BLaER1 treated with 17β-estradiol and CSF1 and Interleukin-3, amounts not matched to agents 10 nM and 100 nM (cell line): ENCODE measurements around the gene SCUBE3.
A peak's percentile ranks its signal among the peaks of the same experiment; 100 is the strongest.

Source experiments
- H3K27ac ChIP-seq, 11 experiments: shearing (Covaris generic); formaldehyde crosslinking; 2 replicates each; pipeline ENCODE4 v1.8.1; 2022
- H3K27me3 ChIP-seq, 11 experiments: shearing (Covaris generic); formaldehyde crosslinking; 2 replicates each; pipeline ENCODE4 v1.8.1; 2022
- H3K36me3 ChIP-seq, 11 experiments: shearing (Covaris generic); formaldehyde crosslinking; 2 replicates each; pipeline ENCODE4 v1.8.1; 2022
- H3K4me1 ChIP-seq, 10 experiments: shearing (Covaris generic); formaldehyde crosslinking; 2 replicates each; pipeline ENCODE4 v1.8.1; 2022
- H3K4me2 ChIP-seq, 11 experiments: shearing (Covaris generic); formaldehyde crosslinking; 2 replicates each; pipeline ENCODE4 v1.8.1; 2022
- H3K4me3 ChIP-seq, 10 experiments: shearing (Covaris generic); formaldehyde crosslinking; 2 replicates each; pipeline ENCODE4 v1.8.1; 2022
- H3K9ac ChIP-seq, 11 experiments: shearing (Covaris generic); formaldehyde crosslinking; 2 replicates each; pipeline ENCODE4 v1.8.1; 2022
- H3K9me3 ChIP-seq, 11 experiments: shearing (Covaris generic); formaldehyde crosslinking; replicated peaks in 1 of 11; 2 replicates each; pipeline ENCODE4 v1.8.1; 2022
- H4K20me1 ChIP-seq, 11 experiments: shearing (Covaris generic); formaldehyde crosslinking; 2 replicates each; pipeline ENCODE4 v1.8.1; 2022
- Cebpa-rat ChIP-seq, 11 experiments: shearing (Covaris generic); IDR thresholded peaks; 2 replicates each; pipeline ENCODE4 v1.8.1; 2022

SCUBE3 gene

DNA sequence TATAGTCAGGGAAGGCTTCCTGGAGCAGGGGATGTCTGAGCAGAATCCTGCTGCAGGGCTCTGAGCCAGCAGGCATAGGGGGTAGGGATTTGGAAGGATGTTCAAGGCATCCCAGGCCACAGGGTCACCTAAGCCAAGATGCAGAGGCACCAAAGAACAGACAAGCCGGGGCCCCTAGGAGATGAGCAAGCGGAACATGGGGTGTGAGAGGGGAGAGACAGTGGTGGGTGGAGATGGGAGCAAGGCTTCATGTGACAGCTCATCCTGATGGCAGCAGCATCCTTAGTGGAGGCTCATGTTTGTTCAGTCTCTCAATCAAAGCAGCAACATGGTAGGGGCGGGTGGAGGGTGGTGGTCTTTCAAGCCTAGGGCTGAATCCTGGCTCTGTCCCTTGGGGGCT is 42.9 kb upstream of the SCUBE3 start:
- Histone ChIP-seq H3K27me3 (no peaks in the 10 kb centered on the region), H3K36me3 (no peaks in the 10 kb centered on the region), H3K9ac (no peak overlapping the region), H3K4me2 (no peak overlapping the region), H3K4me3 (no peak overlapping the region), H4K20me1 (no peaks in the 10 kb centered on the region), H3K9me3 (peaks cover 0 to 13% (median 0%) of the 10 kb centered on the region in 11 experiments; a peak in 5 of 22 replicates), H3K27ac (no peak overlapping the region), H3K4me1 (peaks cover 9 to 22% (median 13%) of the 10 kb centered on the region in 10 experiments)
- no peak for TF ChIP-seq Cebpa-rat (IDR thresholded peaks at IDR 0.05)

DNA sequence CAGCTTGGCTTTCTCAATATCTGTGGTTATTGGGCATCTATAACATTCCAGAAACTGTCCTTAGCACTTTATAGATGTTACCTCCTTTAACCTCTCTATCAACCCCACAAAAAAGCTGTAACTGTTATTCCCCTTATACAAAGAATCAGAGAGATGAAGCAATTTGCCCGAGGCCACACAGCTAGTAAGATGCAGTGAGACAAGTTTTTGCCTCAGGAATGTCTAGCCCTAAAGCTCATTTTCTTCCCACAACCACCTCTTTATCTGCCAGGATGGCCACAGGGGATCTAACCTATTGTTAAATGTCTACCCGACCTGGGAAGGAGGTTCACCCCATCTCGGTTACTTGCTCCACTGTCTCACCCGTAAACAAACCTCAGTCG is 40.7 kb upstream of the SCUBE3 start:
- Histone ChIP-seq H3K9ac (peak overlapping the region in 2 of 11 experiments; percentile 56 to 60; a peak in 3 of 22 replicates), H3K36me3 (no peaks in the 10 kb centered on the region), H3K9me3 (peaks cover 0 to 13% (median 0%) of the 10 kb centered on the region in 11 experiments; a peak in 5 of 22 replicates), H3K4me2 (peak overlapping the region; percentile 45 to 89 (median 61); a peak in 21 of 22 replicates), H4K20me1 (no peaks in the 10 kb centered on the region), H3K4me3 (no peak overlapping the region), H3K27me3 (no peaks in the 10 kb centered on the region), H3K4me1 (peaks cover 9 to 22% (median 13%) of the 10 kb centered on the region in 10 experiments), H3K27ac (peak overlapping the region in 5 of 11 experiments; percentile 11 to 83 (median 76); a peak in 8 of 22 replicates)
- TF ChIP-seq Cebpa-rat (IDR thresholded peaks at IDR 0.05), result no peak

DNA sequence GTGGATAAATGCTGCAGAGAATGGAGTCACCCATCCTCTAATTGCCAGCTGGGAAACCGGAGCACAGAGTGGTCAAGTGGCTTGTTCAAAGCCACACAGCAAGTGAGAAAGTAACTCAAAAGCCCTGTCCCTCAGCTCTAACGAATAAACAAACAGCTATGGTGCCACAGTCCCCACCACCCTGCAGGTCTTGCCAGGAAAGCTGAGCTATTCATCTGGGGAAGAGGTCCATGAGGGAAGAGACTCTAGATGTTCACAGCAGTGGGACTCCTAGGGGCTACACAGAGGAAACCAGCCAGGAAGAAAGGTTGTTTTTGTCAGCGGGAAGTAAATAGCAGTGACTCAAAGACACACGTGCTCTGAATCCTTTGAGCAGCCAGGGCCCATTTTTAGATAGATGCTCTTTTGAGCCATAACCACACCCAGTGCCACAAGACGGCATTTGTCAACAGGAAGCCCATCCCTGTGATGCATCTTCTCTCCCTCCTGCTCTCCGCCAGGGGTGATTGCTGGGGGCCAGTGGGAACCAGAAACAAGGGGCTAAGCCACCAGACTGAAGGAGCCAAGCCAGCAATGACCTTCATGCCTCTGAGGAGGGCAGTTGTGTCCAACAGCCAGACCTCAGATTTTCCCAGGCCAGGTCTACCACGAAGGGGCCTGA is 40.2 kb upstream of the SCUBE3 start:
- H3K4me2 ChIP-seq, result peak overlapping the region; percentile 45 to 89 (median 61)
- H3K27ac ChIP-seq, result peak overlapping the region in 8 of 11 experiments; percentile 14 to 83 (median 53); a peak in 12 of 22 replicates
- H3K4me1 ChIP-seq, result peaks cover 9 to 22% (median 13%) of the 10 kb centered on the region in 10 experiments

DNA sequence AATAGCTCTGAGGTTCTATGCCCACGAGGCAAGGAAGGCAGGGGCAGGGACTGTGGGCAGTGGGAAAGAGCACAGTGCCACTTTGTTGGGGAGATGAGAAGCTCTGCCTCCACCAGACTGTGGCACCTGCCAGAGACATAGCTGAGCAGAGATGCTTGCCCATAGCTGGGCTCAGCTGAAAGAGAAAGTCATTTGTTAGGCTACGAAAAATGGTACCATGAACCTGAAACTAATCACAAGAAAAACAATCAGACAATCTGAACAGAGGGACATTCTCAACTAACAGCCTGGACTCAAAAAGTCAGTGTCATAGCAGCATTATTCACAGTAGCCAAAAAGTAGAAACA is 39.7 kb upstream of the SCUBE3 start:
- H3K27me3 ChIP-seq, result no peaks in the 10 kb centered on the region
- no peaks in the 10 kb centered on the region for H4K20me1 ChIP-seq
- peaks cover 0 to 10% (median 0%) of the 10 kb centered on the region in 11 experiments; a peak in 5 of 22 replicates for H3K9me3 ChIP-seq
- peak overlapping the region; percentile 45 to 89 (median 61) for H3K4me2 ChIP-seq
- H3K36me3 ChIP-seq, result no peaks in the 10 kb centered on the region
- H3K9ac ChIP-seq, result peak overlapping the region in 4 of 11 experiments; percentile 30 to 60 (median 48); a peak in 8 of 22 replicates
- peaks cover 12 to 22% (median 16%) of the 10 kb centered on the region in 10 experiments for H3K4me1 ChIP-seq
- H3K4me3 ChIP-seq, result no peak overlapping the region
- no peak for TF ChIP-seq Cebpa-rat (IDR thresholded peaks at IDR 0.05)
- H3K27ac ChIP-seq, result peak overlapping the region in 8 of 11 experiments; percentile 14 to 83 (median 53); a peak in 13 of 22 replicates

More for the DNA sequence above, 40.2 kb upstream of the SCUBE3 start:
- Histone ChIP-seq H3K4me3 (no peak overlapping the region), H3K9ac (peak overlapping the region in 4 of 11 experiments; percentile 30 to 60 (median 48); a peak in 9 of 22 replicates), H3K27me3 (no peaks in the 10 kb centered on the region), H4K20me1 (no peaks in the 10 kb centered on the region), H3K36me3 (no peaks in the 10 kb centered on the region), H3K9me3 (peaks cover 0 to 13% (median 0%) of the 10 kb centered on the region in 11 experiments; a peak in 5 of 22 replicates)
- TF ChIP-seq Cebpa-rat (IDR thresholded peaks at IDR 0.05), result no peak

DNA sequence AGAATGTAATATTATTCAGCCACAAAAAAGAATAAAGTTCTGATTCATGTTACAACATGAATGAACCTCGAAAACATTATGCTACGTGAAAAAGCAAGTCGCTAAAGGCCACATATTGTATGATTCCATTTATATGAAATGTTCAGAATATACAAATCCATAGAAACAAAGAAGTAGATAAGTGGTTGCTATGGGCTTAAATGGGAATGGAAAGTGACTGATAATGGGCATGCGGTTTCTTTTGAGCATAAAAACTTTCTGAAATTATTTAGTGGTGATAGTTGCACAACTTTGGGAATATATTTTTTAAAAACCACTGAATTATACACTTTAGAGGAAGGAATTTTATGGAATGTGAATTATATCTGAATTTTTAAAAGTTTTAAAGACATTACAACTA is 39.3 kb upstream of the SCUBE3 start:
- Histone ChIP-seq H3K9me3 (peaks cover 0 to 7% (median 0%) of the 10 kb centered on the region in 11 experiments; a peak in 5 of 22 replicates), H3K27me3 (no peaks in the 10 kb centered on the region), H3K27ac (peak overlapping the region in 4 of 11 experiments; percentile 58 to 83 (median 79); a peak in 6 of 22 replicates), H3K36me3 (no peaks in the 10 kb centered on the region), H4K20me1 (no peaks in the 10 kb centered on the region), H3K4me1 (peaks cover 12 to 22% (median 19%) of the 10 kb centered on the region in 10 experiments), H3K4me2 (peak overlapping the region in 2 of 11 experiments; percentile 63 to 72; a peak in 1 of 22 replicates), H3K4me3 (no peak overlapping the region), H3K9ac (no peak overlapping the region; a peak in 1 of 22 replicates)
- TF ChIP-seq Cebpa-rat (IDR thresholded peaks at IDR 0.05), result no peak

DNA sequence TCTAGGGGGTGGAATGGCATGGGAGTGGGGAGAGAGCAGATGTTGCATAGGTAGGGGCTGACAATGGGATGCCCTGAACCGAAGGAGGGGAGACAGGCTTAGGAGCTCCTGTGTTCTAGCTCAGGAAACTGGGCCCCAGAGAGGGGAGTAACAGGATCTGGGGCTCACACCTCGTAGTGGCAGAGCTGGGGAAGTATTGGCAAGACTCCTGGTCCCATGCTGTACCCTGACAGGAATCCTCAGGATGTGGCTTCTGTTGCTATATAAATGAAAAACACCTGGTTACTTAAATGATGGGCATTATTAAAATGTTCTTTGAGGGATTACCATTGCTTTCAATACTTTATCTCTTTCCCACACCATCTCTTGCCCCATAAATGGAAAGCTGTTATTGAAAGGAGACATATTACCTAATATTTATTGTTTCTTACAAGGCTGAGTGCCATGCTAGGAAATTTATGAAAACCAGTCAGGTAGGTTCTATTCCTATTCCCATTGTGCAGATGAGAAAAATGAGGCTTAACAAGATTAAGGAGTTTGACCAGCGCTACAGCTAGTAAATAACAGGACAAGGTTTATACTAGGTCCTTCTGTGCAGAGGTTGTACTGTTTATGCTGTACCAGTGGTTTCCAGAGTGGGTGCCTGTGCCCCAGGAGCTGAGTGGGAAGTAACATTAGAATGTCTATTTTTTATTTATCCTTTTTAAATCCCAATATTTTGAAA is 37.3 kb upstream of the SCUBE3 start:
- Histone ChIP-seq H4K20me1 (no peaks in the 10 kb centered on the region), H3K27me3 (no peaks in the 10 kb centered on the region), H3K9me3 (no peaks in the 10 kb centered on the region), H3K4me1 (peaks cover 12 to 23% (median 20%) of the 10 kb centered on the region in 10 experiments), H3K4me2 (no peak overlapping the region), H3K27ac (no peak overlapping the region), H3K4me3 (no peak overlapping the region), H3K36me3 (no peaks in the 10 kb centered on the region), H3K9ac (no peak overlapping the region)
- TF ChIP-seq Cebpa-rat (IDR thresholded peaks at IDR 0.05), result no peak

DNA sequence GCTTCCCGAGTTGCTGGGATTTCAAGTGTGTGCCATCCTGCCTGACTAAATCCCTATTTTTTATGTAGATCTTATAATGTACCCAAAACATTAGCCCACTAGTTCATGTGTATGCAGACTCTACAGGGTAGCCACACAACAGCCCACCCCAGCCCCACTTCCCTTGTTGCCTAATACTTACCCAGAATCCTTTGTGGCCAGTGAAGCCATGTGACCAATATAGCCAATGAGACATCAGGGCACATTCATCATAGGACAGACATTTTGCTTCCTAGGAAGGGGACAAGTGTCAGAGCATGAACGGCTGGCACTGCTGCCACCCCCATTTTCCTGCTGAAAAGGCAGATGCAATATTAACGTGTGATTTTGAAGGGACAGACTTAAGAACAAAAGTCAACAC is 36.6 kb upstream of the SCUBE3 start:
- Histone ChIP-seq H3K27me3 (no peaks in the 10 kb centered on the region), H3K27ac (no peak overlapping the region), H3K4me2 (no peak overlapping the region), H3K36me3 (no peaks in the 10 kb centered on the region), H3K9ac (no peak overlapping the region), H3K4me1 (peaks cover 12 to 23% (median 20%) of the 10 kb centered on the region in 10 experiments), H4K20me1 (no peaks in the 10 kb centered on the region), H3K4me3 (no peak overlapping the region), H3K9me3 (no peaks in the 10 kb centered on the region)
- no peak for TF ChIP-seq Cebpa-rat (IDR thresholded peaks at IDR 0.05)

DNA sequence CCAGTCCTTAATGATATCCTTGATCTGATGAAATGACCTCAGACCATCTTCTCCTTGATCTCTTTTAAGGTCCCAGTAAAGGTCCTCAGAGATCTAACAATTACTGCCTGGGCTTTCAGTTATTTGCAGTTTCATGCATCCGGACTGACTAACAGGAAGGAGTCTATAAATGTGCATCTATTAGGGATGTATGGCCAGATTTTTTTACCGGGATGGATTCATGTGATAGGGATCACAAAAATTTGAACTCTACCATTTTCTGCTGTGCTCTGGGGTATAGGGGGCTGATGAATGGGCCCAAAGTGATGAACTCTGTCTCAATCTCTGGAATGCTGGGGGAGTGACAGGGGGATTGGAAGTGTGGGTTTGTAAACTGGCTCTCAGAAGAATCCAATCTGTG is 36.2 kb upstream of the SCUBE3 start:
- no peaks in the 10 kb centered on the region for H3K9me3 ChIP-seq
- no peak overlapping the region for H3K4me3 ChIP-seq
- no peak overlapping the region for H3K9ac ChIP-seq
- H3K4me2 ChIP-seq, result no peak overlapping the region
- H4K20me1 ChIP-seq, result no peaks in the 10 kb centered on the region
- no peak overlapping the region for H3K27ac ChIP-seq
- H3K27me3 ChIP-seq, result no peaks in the 10 kb centered on the region
- no peaks in the 10 kb centered on the region for H3K36me3 ChIP-seq
- H3K4me1 ChIP-seq, result peaks cover 12 to 23% (median 20%) of the 10 kb centered on the region in 10 experiments
- no peak for TF ChIP-seq Cebpa-rat (IDR thresholded peaks at IDR 0.05)

DNA sequence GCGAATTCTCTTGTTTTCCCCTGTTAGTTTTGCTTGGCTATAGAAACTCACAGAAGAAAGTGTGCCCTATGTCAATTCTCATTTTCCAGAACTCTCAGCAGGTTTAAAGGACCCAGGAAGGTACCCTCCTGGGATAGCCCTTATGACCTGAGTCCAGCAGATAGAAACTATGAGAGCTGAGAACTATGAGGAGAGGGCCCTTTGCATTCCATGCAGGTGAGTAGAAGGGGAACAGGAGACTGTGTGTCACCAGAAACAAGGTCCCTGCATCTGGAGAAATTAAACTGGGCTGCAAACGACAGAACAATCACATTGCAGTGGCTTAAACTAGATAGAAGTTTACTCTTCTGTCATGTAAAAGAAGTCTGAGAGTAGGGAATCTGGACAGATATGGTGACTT is 35.7 kb upstream of the SCUBE3 start:
- Histone ChIP-seq H4K20me1 (no peaks in the 10 kb centered on the region), H3K9me3 (no peaks in the 10 kb centered on the region), H3K4me1 (peaks cover 11 to 22% (median 19%) of the 10 kb centered on the region in 10 experiments), H3K4me2 (no peak overlapping the region), H3K4me3 (no peak overlapping the region), H3K9ac (no peak overlapping the region), H3K27me3 (no peaks in the 10 kb centered on the region), H3K36me3 (no peaks in the 10 kb centered on the region), H3K27ac (no peak overlapping the region)
- no peak for TF ChIP-seq Cebpa-rat (IDR thresholded peaks at IDR 0.05)
